ENCODE data around the gene SLC51A.
"Not testable (repeated sequence)": the region's sequence is repeated elsewhere in the genome, so short reads cannot be mapped to it uniquely, and the experiment has no call there.

Gene SLC51A

DNA sequence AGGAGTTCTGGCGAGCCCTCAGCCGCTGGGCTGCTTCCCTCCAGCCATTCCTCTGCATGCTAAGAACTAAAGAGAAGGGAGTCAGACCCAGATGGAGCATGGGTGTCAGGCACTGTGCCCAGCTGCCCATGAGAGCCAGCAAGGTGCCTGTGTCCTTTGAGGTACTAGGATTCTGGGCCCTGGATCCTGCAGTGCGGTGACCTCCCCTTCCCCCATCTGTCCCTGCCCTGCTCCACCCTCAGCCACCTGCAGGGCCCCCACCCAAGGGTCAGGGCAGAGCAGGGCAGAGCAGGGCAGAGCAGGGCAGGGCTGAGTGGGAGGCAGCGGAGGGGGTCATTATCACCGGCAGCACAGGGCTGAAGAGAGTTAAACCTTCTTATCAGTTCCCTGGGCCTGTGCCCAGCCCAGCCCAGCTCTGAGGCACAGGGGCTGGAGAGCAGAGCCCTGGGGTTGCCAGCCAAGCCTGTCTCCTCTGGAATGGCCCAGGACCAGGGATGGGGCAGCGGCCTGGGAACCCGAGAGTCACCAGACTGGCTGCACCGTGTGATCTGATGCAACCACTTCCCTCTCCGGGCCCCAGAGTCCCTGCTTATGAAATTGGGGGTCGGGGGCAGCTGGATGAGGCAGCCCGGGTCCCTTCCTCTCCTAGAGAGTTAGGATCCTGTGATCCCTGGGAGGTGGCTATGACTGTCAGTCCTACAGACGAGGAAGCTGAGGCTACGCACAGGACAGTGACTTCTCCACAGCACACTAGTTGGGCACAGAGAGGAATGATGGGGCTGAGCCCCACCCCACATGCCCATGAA, 22.4 kb upstream of the SLC51A start:
- no peak for DNase-seq

DNA sequence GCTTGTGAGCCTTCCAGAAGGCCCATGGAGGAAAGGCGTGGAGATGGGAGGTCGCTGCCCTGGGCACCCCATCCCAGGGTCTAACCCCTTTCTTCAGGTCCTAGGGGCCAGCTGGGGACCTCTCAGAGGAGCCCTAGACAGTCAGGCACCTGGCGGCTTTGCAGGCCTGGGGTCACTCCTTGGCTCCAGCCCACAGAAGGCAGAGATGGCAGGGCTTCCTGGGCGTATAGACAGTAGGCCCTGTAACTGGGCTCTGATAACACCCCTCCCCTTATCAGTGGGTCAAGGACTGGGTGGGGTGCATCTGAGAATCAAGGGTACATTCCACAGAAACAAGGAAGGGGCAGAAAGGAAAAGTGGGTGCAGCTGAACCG, 21.8 kb upstream of the SLC51A start:
- DNase-seq, result no peak

DNA sequence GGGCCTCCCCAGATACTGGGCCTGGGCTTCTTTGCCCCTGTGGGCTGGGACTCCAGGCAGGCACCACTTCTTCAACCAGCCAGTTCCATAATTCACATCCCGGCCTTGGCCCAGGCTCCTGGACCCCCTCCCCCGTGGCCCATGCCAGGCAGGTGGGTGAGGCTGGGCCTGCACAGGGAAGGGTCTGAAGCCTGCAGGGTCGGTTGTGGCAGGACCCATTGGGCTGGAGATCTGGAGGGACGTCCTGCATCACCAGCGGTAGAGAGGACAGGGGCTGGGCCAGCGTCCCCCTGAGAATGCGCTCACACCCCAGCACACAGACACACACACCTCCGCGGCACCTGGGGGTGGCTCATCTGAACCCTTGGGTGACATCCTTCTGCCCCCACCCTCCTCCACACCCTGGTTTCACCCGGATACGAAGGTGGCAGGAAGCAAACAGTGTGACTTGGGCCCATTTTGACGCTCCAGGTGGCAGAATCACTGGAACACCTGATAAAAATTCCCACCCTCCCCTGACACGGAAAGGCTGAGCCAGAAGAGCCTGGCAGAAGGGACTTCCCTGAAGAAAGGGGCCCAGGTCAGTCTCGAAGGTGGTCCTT, 20.6 kb upstream of the SLC51A start:
- no peak for DNase-seq

DNA sequence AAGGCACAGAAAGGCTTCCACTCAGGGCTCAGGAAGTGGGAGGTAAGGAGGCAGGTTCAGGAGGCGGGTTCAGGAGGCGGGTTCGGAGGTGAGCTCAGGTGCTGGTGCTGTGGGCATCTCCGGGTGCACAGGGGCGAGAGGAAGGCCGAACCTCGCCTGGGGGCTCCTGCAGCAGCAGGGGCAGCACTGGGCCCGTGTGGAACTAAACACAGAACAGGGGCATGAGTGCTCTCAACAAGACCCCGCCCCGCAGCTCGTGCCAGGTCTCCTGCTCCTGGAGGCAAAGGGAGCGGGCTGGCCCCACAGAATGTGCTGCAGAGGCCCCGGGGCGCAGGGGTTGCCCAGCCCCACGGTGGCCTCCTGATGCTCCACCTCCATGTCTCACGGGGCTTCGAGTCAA, 18.8 kb upstream of the SLC51A start:
- DNase-seq, result no peak

DNA sequence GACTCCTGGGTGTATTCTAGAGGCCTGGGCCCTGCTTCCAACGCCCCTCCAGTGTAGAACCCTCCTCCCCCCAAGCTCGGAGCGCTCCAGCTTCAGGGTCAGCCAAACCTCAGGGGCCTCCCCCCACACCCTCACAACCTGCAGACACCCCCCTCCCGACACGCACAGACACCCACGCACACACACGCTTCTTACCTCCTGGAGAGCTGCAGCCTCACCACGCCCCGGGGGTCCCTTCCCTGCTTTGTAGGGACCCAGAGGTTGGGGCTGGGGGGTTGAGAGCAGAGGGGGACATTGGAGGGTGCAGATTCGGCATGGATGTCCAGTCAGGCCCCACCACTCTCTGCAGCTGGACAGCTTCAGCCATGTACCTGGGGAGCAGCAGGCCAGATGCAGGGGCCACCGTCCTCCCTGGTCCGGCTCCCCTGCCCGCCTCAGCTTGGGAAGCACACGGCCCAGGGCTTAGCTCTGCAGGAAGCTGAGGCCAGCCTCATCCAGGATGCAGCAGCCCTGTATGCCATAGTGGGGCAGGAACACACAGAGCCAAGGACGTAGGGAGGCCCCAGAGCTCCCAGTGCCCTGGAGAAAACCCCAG, 18.2 kb upstream of the SLC51A start:
- no peak for DNase-seq

GRCh38 chr3:196198771-196199753, 17.3 kb upstream of the SLC51A start:
- no peak for DNase-seq

DNA sequence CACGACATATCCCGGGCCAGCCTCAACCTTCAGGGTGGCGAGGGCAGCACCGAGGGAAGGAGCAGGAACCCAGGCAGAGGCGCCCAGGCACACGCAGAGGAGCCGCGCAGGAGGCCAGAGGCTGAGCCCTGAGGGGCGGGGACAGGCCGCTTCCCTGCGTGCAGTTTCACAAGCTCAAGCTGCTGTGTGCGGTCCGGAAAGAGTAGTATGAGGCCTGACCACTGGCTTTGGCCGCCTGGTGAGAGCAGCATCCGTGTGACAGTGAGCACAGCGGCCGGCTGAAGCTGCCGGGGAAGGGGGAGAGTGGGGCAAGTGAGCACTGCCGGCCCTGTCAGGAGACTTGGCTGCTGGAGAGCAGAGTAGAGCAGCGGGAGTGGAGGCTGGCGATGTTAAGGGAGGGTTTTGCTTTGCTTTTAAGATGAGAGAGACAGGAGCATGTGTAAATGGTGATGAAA, 13.8 kb upstream of the SLC51A start:
- DNase-seq, result no peak

DNA sequence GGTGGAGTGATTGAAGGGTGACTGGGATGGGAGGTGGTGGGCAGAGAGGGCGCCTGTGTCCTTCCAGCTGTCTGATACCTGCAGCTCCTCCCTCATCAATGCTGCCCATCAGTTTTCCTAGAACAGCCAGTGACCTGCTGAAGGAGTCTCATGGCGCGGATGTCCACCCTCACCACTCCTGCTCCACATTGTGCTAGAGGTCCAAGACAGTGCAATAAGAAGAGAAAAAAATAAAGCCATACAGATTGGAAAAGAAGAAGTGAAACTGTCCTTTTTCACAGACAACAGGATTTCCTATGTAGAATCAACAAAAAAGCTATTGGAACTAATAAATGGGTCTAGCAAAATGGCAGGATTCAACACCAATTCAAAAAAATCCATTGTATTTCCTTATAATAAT, 12.5 kb upstream of the SLC51A start:
- DNase-seq, result no peak

GRCh38 chr3:196205442-196206205, 10.7 kb upstream of the SLC51A start:
- DNase-seq, result not testable (repeated sequence)

DNA sequence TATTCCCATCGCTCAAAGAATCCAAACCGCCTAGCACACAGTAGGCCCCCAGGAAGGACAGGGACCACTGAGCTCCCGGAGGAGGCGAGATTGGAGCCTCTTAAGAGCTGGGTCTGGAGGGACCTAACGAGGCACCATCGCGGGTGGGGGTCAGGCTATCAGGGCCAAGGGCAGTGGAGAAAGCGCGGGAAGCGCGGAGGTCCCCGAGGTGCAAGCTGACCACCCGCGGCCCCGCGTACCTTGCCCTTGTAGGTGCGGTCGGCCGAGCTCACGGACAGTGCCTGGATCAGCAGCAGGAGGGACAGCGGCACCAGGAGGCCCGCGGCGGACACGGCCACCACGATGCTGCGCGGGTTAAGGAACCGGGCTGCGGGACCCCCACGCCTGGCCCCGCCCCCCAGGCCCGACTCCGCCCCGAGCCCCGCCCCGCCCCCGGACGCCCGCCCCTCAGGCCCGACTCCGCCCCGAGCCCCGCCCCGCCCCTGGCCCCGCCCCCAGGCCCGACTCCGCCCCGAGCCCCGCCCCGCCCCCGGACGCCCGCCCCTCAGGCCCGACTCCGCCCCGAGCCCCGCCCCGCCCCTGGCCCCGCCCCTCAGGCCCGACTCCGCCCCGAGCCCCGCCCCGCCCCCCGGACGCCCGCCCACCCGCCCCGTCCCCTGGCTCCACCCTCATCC, 9.0 kb upstream of the SLC51A start:
- no peak for DNase-seq

DNA sequence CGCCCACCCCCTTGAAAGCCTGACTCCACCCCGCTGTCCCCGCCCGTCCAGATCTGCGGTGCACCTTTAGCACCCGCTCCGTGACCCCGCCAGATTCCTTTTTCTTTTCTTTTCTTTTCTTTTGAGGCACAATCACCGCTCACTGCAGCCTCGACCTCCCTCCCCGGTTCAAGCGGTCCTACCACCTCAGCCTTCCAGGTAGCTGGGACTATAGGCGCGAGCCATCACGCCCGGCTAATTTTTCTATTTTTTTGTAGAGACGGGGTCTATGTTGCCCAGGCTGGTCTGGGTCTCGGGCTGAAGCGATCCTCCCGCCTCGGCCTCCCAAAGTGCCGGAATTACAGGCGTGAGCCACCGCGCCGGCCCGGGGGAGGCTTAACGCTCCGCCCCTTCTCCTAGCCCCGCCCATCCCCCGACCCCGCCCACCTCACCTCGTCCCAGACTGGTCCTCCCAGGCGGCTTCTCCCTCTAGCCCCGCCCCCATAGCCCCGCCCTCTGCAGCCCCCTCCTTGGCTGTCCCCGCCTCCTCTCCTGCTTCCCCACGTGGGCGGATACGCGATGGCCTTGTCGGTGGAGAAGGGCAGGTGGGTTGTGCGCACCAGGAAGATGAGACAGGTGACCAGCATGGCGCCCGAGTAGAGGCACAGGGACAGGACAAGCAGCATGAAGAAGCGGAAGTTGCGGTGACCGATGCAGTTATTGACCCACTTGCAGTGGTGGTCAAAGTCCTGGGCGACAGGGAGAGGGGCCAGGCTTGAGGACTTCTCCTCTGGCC, 8.3 kb upstream of the SLC51A start:
- DNase-seq, result no peak

DNA sequence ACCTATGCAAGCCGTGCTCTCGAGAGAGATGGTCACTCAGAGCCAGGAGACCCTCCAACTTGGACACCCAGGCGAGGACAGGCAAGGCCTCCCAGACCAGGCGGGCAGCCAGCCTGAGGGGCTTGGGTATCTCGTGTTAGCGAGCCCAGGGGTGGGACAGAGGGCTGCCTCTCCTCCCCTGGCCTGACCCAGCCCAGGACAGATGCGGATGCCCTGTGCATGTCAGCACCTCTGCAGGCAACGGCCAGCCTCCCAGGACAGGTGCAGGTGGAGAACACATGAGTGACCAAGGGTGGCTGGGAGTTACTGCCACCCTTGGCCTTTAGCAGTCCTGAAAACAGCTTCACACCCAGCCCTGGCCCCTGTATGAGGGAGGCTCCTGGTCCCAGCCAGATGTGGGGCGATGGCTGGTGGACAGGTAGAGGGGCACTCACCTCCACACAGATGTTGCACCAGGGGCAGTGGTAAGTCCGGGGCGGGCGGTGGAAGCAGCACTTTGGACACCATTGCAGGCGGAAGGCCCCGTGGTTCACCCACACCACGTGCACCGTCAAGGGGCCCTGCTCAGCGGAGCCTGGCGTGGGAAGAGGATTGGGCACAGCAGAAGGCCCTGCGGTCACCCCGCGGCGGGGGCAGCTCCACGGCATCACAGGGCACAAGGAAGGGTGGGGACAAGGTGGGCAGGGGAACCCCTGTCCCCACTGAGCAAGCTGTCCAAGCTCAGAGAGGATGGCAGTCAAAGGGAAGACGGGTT, 7.2 kb upstream of the SLC51A start:
- no peak for DNase-seq

GRCh38 chr3:196209944-196210672, 6.2 kb upstream of the SLC51A start:
- DNase-seq, result not testable (repeated sequence)

GRCh38 chr3:196210673-196211556, 5.4 kb upstream of the SLC51A start, which contains the start of gene ZDHHC19:
ZDHHC19 (minus strand) TSS chr3:196211400; CDS start chr3:196211315, 85 bp downstream.
- DNase-seq, result no peak

DNA sequence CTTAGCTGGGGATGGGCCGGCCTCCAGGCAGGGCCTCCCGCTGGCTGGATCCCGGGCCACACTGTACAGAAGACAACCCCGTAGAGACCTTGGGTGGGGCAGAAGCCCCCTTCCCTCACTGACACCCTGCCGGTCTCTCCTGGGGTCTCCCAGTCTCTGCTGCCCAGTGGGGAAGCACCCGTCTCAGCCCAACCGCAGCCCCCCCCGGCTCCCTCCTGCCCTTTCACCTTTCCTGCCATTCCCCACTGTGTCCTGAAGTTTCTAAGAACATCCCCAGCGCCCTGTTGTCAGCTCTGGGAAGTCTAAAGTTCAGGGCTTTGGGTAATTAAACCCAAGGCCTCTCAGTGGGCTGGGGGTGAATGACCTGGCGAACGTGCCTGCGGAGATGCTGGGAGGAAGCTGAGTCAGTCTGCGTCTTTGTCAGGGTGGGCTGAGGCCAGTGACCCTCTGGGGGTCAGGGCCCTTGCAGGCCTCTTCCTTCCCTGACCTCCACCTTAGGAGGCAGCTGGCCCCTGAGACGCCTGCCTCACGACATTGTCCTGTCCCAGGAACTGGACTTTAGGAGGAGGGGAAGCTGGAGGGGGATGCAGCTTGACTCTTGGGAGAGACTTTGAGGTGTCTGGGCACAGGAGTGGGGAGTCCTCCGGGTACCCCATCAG, 1.4 kb upstream of the SLC51A start:
- DNase-seq, result no peak

- no peak for DNase-seq
Observed at GRCh38 chr3:196215493-196216020, 777 bp upstream of the SLC51A start.

GRCh38 chr3:196216681-196217211, 412 bp downstream of the SLC51A start:
- DNase-seq, result no peak

Measured in NCI-H2081 treated with DMSO at 0.1 percent for 48 hours (cell line).